22Rv1 (cell line): ENCODE results near the gene GRIN3B.

Experiments used
- H3K27ac ChIP-seq: fragments of 450-650 bp; 2 replicates; pipeline ENCODE4 v1.5.1; 2017
- ZFX ChIP-seq: fragments of 450-650 bp; IDR thresholded peaks from 2 replicates; pipeline ENCODE4 v1.6.1; 2017; ENCODE audit warnings: antibody characterized with exemption, borderline replicate concordance
- TF ChIP-seq, protein P1 (sequence below): fragments of 450-650 bp; IDR thresholded peaks from 2 replicates; pipeline ENCODE4 v1.5.1; 2017; ENCODE audit warnings: mild to moderate bottlenecking

The GRIN3B gene

DNA sequence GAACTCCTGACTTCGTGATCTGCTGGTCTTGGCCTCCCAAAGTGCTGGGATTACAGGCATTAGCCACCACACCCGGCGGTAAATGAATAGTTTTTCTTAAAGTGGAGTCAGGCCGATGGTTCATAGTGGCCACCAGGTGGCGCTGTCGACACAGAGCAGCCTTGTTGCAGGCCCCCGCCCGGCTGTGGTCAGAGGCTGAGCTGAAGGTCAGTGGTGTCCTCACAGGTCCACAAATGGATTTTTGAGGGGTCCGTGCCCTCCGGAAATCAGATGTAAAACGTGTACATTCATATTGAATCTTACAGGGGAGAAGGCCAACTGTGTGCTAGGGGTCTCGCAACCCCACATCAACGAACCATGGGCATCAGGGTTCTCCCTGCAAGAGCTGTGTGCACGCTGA, 29.5 kb upstream of the GRIN3B start:
- no peak for TF ChIP-seq ZFX
- TF ChIP-seq, protein P1, sequence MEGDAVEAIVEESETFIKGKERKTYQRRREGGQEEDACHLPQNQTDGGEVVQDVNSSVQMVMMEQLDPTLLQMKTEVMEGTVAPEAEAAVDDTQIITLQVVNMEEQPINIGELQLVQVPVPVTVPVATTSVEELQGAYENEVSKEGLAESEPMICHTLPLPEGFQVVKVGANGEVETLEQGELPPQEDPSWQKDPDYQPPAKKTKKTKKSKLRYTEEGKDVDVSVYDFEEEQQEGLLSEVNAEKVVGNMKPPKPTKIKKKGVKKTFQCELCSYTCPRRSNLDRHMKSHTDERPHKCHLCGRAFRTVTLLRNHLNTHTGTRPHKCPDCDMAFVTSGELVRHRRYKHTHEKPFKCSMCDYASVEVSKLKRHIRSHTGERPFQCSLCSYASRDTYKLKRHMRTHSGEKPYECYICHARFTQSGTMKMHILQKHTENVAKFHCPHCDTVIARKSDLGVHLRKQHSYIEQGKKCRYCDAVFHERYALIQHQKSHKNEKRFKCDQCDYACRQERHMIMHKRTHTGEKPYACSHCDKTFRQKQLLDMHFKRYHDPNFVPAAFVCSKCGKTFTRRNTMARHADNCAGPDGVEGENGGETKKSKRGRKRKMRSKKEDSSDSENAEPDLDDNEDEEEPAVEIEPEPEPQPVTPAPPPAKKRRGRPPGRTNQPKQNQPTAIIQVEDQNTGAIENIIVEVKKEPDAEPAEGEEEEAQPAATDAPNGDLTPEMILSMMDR: peak; percentile 76

DNA sequence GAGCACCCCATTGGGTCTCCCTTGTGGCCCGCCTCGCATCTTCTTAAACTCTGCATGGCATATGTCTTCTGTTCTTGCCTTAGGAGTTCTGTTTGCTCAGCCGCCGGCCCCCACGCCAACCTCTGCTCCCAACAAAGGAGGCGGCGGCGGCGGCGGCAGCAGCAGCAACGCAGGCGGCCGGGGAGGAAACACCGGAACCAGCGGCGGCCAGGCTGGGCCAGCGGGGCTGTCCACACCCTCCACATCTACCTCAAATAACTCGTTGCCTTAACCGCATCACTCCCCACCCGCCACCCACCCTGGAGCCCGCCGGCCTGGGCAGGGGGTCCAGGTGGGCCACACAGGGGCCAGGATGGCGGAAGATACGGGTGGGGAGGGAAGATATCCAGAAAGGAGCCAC, 28.4 kb upstream of the GRIN3B start:
- TF ChIP-seq, protein P1: no peak
- no peak for TF ChIP-seq ZFX
- no peak overlapping the region for H3K27ac ChIP-seq

More for the DNA sequence above, 29.5 kb upstream of the GRIN3B start:
- no peak overlapping the region for H3K27ac ChIP-seq

DNA sequence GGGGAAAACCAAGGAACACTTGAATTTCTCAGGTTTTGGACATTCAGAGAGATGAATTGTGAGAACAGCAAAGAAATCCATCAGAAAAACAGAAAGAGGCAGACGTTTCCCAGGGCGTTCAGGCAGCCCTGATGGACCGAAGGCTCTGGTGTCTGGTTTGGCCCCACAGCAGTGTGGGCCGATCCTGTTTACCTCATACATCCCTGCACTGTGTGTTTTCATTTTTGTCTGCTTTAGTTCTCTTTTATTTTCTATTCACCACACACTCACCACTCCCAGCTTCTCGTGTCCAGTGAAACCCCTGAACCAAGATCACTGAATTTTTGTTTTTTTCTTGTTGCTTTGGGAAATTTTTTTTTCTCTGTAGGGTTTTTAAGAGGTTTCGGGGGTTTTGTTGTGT, 27.9 kb upstream of the GRIN3B start:
- TF ChIP-seq, protein P1: no peak
- TF ChIP-seq ZFX: no peak
- no peak overlapping the region for H3K27ac ChIP-seq

DNA sequence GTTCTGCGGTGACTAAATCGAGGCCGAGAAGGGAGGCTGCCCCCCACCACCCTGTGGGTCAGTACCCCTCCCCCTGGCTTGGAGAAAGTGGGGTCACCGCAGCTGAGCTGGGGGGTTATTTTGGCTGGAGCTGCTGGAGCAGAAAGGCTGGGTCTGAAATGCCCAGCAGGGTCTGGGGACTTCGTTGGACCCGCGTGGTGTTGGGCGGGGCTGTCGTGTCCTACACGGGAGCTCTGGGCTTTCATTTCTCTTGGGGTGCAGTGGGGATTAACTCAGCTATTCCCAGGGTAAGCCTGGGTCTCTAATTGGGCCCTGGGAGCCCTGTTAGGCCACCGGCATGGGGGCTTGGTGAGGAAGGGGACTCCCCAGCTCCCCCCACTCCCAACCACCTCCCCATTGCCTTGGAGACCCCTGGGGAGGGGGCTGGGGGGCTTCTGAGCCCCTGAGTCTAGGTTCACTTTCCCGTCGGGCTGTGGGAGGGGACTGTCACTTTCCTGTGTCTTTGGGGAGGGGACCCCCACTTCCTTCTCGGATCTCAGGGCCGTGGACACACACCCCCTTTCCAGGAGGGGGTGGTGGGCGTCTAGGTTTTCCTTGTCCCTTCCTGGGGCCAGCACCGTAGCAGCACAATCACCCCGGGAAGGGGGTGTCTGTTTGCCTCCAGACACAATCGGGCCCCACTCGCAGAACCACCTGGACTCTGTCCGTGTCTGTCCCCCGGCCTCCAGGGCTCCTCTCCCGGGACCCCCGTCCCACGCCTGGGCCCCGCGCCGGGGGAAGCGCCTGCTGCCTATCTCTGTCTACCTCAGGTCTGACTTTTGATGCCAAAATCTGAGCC, 26.3 kb upstream of the GRIN3B start:
- TF ChIP-seq, protein P1: no peak
- TF ChIP-seq ZFX: no peak
- no peak overlapping the region for H3K27ac ChIP-seq

DNA sequence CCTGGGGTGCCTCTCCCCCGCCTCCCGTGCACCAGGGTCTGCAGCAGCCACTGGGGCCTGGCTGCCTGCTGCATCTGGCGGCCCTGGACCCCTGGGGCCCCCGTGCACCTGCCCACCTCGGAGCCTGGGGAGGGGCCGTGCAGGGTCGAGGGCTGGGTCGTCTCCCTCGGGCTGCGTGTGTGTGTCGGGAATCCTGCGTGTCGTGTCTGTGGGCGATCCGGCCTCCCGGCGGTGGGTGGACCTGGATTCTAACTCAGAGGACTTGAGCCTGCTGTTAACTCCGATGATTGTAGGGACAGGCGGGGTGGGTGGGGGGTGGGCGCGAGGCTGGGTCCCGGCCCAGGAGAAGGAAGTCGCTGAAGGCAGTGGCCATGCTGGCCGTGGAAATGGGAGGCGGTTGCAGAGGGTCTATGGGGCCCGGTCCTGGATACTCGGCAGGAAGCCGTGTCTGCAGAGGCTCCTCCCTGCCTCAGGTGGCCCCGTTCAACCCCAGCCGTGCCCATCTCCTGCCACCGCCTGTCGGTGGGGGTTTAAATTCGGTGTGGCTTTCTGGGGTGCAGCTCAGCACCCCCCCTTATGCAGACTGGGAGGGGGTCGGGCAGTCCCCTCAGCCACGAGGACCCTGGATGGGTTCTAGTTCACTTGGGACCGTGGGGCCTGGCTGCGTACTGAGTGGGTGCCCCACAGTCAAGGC, 25.5 kb upstream of the GRIN3B start:
- TF ChIP-seq ZFX: no peak
- TF ChIP-seq, protein P1: no peak
- H3K27ac ChIP-seq: no peak overlapping the region

DNA sequence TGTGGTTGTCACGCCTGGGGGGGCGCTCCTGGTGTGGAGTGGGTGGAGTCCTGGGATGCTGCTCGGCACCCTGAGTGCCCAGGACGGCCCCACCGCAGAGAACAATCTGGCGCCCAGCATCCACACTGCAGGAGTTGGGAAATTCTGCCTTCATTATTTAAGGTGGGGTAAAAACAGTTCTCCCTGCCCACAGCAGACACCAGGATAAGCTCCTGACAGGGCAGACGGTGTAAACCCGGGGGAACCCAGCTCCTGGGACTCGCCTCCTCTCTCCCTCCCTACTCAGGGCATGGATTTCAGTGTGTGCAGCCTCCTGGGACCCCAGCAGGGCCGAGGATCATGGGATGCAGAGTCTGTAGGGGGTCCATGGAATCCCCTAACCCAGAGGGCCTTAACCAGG, 23.7 kb upstream of the GRIN3B start:
- TF ChIP-seq, protein P1: no peak
- no peak for TF ChIP-seq ZFX
- H3K27ac ChIP-seq: no peak overlapping the region

DNA sequence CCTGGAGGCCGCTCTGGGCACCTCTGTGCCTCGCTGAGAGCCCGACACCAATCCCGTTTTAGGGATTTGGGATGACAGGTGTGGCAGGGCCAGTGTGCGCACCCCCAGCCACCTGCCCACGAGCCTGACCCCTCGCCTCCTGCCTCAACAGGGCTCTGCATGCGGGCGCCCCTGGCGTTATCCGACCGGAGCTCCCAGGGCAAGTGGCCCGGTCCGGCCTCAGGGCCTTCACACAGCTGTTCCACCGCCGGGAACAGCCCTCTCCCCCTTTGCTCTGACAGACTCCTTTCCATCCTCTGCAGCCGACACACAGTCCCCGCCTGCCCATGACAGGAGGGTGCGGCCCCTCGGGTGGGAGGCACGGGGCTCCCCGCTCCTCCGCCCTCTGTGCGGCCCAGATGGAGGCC, 23.2 kb upstream of the GRIN3B start:
- TF ChIP-seq ZFX: no peak
- TF ChIP-seq, protein P1: no peak

More for the DNA sequence above, 23.2 kb upstream of the GRIN3B start:
- no peak overlapping the region for H3K27ac ChIP-seq
